GM19438 (cell line): Measurements from ENCODE around the gene FLT4.

Experiments
- ATAC-seq: cut with Tn5 transposase; IDR thresholded peaks from one replicate; pipeline ENCODE4 v1.9.1; 2021; ENCODE audit warnings: low read depth; ENCODE audit not compliant: unreplicated experiment

The FLT4 gene

GRCh38 chr5:180609386-180609785, 40.0 kb downstream of the FLT4 start:
- ATAC-seq: no peak

GRCh38 chr5:180608572-180609310, 40.7 kb downstream of the FLT4 start:
- ATAC-seq: no peak

- no peak for ATAC-seq
Observed at GRCh38 chr5:180607861-180608571, 41.4 kb downstream of the FLT4 start.

- ATAC-seq: no peak
Observed at GRCh38 chr5:180606215-180606785, 43.1 kb downstream of the FLT4 start.

- no peak for ATAC-seq
Observed at GRCh38 chr5:180605554-180606214, 43.7 kb downstream of the FLT4 start.

GRCh38 chr5:180604271-180604670, 45.1 kb downstream of the FLT4 start:
- no peak for ATAC-seq

- ATAC-seq: no peak
Observed at GRCh38 chr5:180603076-180603594, 46.3 kb downstream of the FLT4 start.

GRCh38 chr5:180602481-180603075, 46.8 kb downstream of the FLT4 start:
- no peak for ATAC-seq

- ATAC-seq: no peak
Observed at GRCh38 chr5:180601591-180602480, 47.6 kb downstream of the FLT4 start.

- no peak for ATAC-seq
Observed at GRCh38 chr5:180600554-180601041, 48.8 kb downstream of the FLT4 start.

GRCh38 chr5:180599981-180600553, 49.3 kb downstream of the FLT4 start:
- no peak for ATAC-seq

- no peak for ATAC-seq
Observed at GRCh38 chr5:180599590-180599914, 49.8 kb downstream of the FLT4 start.

GRCh38 chr5:180598797-180599589, 50.4 kb downstream of the FLT4 start:
- no peak for ATAC-seq

GRCh38 chr5:180598316-180598701, 51.1 kb downstream of the FLT4 start:
- ATAC-seq: no peak

- ATAC-seq: no peak
Observed at GRCh38 chr5:180596668-180597231, 52.6 kb downstream of the FLT4 start.

- no peak for ATAC-seq
Observed at GRCh38 chr5:180596115-180596667, 53.2 kb downstream of the FLT4 start.

GRCh38 chr5:180595381-180596114, 53.9 kb downstream of the FLT4 start:
- ATAC-seq: no peak
